Fibroblast of lung (primary cell): ENCODE measurements around the gene KIRREL2. TPM values are rescaled to one million over a fixed set of nuclear protein-coding genes. Genes with fewer than 3 reads are reported as not detected.

ENCODE experiments used
- DNase-seq, 2 donors: peaks; one replicate each; pipeline versions ENCODE4 v3.0.0 to v3.0.0-alpha.2; 2010; ENCODE audit warnings: low read depth in 2 of 2
- H2AFZ ChIP-seq: 2 replicates; pipeline ENCODE4 v1.5.1; 2012; ENCODE audit warnings: low read length, control low read depth, inconsistent platforms
- H3K27ac ChIP-seq: 2 replicates; pipeline ENCODE4 v1.5.1; 2011; ENCODE audit warnings: low read length, control low read depth; ENCODE audit not compliant: insufficient read depth
- H3K27me3 ChIP-seq: 2 replicates; pipeline ENCODE4 v1.5.1; 2011; ENCODE audit warnings: mild to moderate bottlenecking, low read length; ENCODE audit not compliant: control insufficient read depth, insufficient read depth
- H3K36me3 ChIP-seq: 2 replicates; pipeline ENCODE4 v1.5.1; 2011; ENCODE audit warnings: low read length; ENCODE audit not compliant: control insufficient read depth, insufficient read depth
- H3K4me1 ChIP-seq: 2 replicates; pipeline ENCODE4 v1.5.1; 2011; ENCODE audit warnings: low read length; ENCODE audit not compliant: control insufficient read depth, insufficient read depth; ENCODE audit errors: extremely low read depth
- H3K4me2 ChIP-seq: 2 replicates; pipeline ENCODE4 v1.5.1; 2011; ENCODE audit warnings: low read length, control low read depth; ENCODE audit not compliant: insufficient read depth; ENCODE audit errors: extremely low read depth
- H3K4me3 ChIP-seq, 4 experiments: fragments of 200-600 bp in 1 of 4; sonication (generic) in 1 of 4; replicated peaks in 1 of 4; 2 replicates each; pipeline ENCODE4 v1.5.1; 2011 to 2016; ENCODE audit warnings: low read length in 4 of 4, low read depth in 3 of 4, mild to moderate bottlenecking in 3 of 4, control low read depth in 2 of 4, inconsistent platforms in 1 of 4, mixed read lengths in 1 of 4; ENCODE audit not compliant: insufficient read depth in 1 of 4; ENCODE audit errors: control extremely low read depth in 1 of 4
- H3K79me2 ChIP-seq: 2 replicates; pipeline ENCODE4 v1.5.1; 2012; ENCODE audit warnings: mild to moderate bottlenecking, low read length, inconsistent platforms; ENCODE audit not compliant: control insufficient read depth, insufficient read depth
- H3K9ac ChIP-seq: 2 replicates; pipeline ENCODE4 v1.5.1; 2011; ENCODE audit warnings: mild to moderate bottlenecking, low read length, control low read depth; ENCODE audit not compliant: insufficient read depth
- H3K9me3 ChIP-seq: 2 replicates; pipeline ENCODE4 v1.5.1; 2012; ENCODE audit warnings: low read depth, low read length; ENCODE audit not compliant: control insufficient read depth, insufficient read depth
- H4K20me1 ChIP-seq: 2 replicates; pipeline ENCODE4 v1.5.1; 2011; ENCODE audit warnings: low read length; ENCODE audit not compliant: control insufficient read depth, insufficient read depth; ENCODE audit errors: extremely low read depth
- EZH2 ChIP-seq: IDR thresholded peaks from 2 replicates; pipeline ENCODE4 v1.5.1; 2012; ENCODE audit warnings: low read length, control low read depth, mild to moderate bottlenecking; ENCODE audit errors: missing control alignments
- polyA minus RNA-seq: library from RNA; depleted of rRNA, polyadenylated mRNA; stranded (reverse); fragments of >200 nt; gene quantifications from 2 replicates; pipeline ENCODE4 v1.2.3, GENCODE V29; 2011; ENCODE audit warnings: low replicate concordance
- polyA plus RNA-seq, 2 donors: library from polyadenylated mRNA; depleted of rRNA in 1 of 2; stranded (reverse) in 1 of 2; unstranded in 1 of 2; fragments of >200 nt; gene quantifications; 2 replicates each; pipeline ENCODE4 v1.2.1, GENCODE V29; 2011 to 2012; ENCODE audit warnings: missing spikeins in 1 of 2
- total RNA-seq: library from RNA; depleted of rRNA; stranded (reverse); fragments of >200 nt; gene quantifications from 2 replicates; pipeline ENCODE4 v1.2.1, GENCODE V29; 2014
- TF ChIP-seq, protein P1 (sequence below), 2 donors: IDR thresholded peaks in 1 of 2; conservative IDR thresholded peaks in 1 of 2; 1 replicate in 1 of 2; 2 replicates in 1 of 2; pipeline ENCODE4 v1.5.1; 2011 to 2012; ENCODE audit warnings: low read length in 2 of 2, control low read depth in 1 of 2, inconsistent platforms in 1 of 2, low read depth in 1 of 2, mild to moderate bottlenecking in 1 of 2

Gene KIRREL2
- total RNA-seq (under 0.01 TPM in 1 of 2 replicates, not detected in the other), polyA plus RNA-seq (not detected in 2 replicates), polyA minus RNA-seq (not detected in 2 replicates)
- polyA plus RNA-seq (2012): not detected in 2 replicates

DNA sequence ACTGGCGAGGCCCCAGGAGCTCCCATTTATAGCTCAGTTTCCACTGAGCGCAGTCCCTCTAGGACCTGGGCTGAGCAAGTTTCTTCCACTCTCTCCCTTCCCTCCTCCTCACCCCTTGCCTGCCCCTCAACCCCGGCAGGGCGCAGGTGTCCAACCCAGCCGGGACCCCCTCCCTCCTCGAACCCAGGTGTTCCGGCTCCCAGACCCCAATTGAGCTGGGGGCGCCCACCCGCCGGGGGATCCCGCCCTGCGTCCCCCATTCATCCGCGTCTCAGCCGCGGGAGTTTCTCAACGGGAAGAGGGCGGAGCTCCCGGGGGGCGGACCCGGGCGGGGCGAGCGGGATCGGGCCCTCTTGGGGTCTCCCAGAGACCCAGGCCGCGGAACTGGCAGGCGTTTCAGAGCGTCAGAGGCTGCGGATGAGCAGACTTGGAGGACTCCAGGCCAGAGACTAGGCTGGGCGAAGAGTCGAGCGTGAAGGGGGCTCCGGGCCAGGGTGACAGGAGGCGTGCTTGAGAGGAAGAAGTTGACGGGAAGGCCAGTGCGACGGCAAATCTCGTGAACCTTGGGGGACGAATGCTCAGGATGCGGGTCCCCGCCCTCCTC lies at the start of gene KIRREL2:
Gene KIRREL2 (plus strand): TSS at position 366 of the 604 bp plus-strand sequence. CDS start 209 bp downstream, at position 575.
- H3K27me3 ChIP-seq: peaks cover 55% of the 10 kb centered on the region
- H4K20me1 ChIP-seq: no peaks in the 10 kb centered on the region
- H3K36me3 ChIP-seq: no peaks in the 10 kb centered on the region
- peak within 1 kb of the TSS in 2 of 4 experiments; percentile 21 to 51 for H3K4me3 ChIP-seq
- H3K9ac ChIP-seq: no peak within 1 kb of the TSS
- H3K4me1 ChIP-seq: no peaks in the 10 kb centered on the region
- H3K4me2 ChIP-seq: peak within 1 kb of the TSS; percentile 51
- no peak within 1 kb of the TSS for H2AFZ ChIP-seq
- no peak for DNase-seq
- peak; percentile 58 for TF ChIP-seq EZH2
- TF ChIP-seq, protein P1, sequence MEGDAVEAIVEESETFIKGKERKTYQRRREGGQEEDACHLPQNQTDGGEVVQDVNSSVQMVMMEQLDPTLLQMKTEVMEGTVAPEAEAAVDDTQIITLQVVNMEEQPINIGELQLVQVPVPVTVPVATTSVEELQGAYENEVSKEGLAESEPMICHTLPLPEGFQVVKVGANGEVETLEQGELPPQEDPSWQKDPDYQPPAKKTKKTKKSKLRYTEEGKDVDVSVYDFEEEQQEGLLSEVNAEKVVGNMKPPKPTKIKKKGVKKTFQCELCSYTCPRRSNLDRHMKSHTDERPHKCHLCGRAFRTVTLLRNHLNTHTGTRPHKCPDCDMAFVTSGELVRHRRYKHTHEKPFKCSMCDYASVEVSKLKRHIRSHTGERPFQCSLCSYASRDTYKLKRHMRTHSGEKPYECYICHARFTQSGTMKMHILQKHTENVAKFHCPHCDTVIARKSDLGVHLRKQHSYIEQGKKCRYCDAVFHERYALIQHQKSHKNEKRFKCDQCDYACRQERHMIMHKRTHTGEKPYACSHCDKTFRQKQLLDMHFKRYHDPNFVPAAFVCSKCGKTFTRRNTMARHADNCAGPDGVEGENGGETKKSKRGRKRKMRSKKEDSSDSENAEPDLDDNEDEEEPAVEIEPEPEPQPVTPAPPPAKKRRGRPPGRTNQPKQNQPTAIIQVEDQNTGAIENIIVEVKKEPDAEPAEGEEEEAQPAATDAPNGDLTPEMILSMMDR (conservative IDR thresholded peaks at IDR 0.05 in 1 of 2, IDR thresholded peaks at IDR 0.05 in 1 of 2; ENCODE audit: low read depth in 1 of 2, low read length in 2 of 2): no peak
- no peaks in the 10 kb centered on the region for H3K9me3 ChIP-seq
- H3K79me2 ChIP-seq: no peaks in the 10 kb centered on the region
- H3K27ac ChIP-seq: no peak within 1 kb of the TSS

DNA sequence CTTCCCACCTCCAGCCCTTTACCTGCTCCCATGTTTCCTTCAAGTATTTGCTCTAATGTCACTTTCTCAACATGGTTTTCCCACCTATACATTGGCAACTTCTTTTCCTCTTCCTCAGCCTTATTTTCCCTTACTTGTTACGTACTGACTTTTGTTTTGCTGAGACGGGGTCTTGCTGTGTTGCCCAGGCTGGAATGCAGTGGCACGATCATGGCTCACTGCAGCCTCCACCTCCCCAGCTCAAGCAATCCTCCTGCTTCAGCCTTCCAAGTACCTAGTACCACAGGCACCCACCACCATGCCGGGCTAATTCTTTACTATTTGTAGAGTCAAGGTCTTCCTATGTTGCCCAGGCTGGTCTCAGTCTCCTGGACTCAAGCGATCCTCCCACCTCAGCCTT lies 49.1 kb upstream of the KIRREL2 start:
- Histone ChIP-seq H3K4me1 (no peaks in the 10 kb centered on the region), H3K79me2 (no peaks in the 10 kb centered on the region), H2AFZ (no peak overlapping the region), H3K9me3 (no peaks in the 10 kb centered on the region), H4K20me1 (no peaks in the 10 kb centered on the region), H3K4me2 (no peak overlapping the region), H3K4me3 (no peak overlapping the region), H3K36me3 (no peaks in the 10 kb centered on the region), H3K27ac (no peak overlapping the region), H3K27me3 (peaks cover 15% of the 10 kb centered on the region), H3K9ac (no peak overlapping the region)
- DNase-seq: no peak
- TF ChIP-seq, protein P1 (conservative IDR thresholded peaks at IDR 0.05 in 1 of 2, IDR thresholded peaks at IDR 0.05 in 1 of 2; ENCODE audit: low read depth in 1 of 2, low read length in 2 of 2): no peak
- TF ChIP-seq EZH2: no peak

DNA sequence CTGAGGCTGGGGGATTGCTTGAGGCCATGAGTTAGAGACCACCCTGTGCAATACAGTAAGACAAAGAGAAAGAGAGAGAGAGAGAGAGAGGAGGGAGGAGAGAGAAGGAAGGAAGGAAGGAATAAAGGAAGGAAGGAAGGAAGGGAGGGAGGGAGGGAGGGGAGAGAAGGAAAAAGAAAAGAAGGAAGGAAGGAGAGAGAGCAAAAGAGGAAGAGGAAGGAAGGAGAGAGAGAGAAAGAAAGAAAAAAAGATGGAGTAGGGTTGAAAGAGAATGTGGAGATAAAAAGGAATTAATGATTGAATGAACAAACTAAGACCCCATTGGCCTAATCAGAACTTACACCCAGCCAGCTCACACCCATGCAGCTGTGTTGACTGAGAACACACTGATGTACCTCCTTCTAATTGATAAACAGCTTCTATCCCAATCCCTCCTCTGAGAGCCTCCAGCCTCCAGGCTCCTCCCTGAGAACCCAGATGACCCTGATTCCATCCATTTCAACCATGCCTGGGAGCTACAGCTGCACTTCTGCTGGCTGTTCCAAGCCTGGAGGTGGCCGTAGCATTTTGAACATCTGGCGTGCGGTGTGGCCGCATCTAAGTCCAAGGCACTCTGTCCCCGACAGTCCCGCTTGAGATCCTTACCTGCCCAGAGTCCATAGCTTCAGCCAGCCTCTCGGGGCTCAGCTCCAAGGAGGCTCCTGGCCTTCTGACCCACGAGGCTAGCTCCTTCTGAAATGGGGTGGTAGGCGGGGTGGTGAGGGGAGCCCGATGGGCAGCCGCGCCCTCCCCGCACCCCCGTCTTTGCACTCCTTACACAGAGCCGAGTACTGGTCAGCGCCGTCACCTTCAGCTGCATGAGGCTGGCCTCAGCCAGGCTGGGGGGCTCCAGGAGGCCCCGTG lies 45.1 kb upstream of the KIRREL2 start:
- Histone ChIP-seq H3K4me1 (no peaks in the 10 kb centered on the region), H3K27me3 (peaks cover 11% of the 10 kb centered on the region), H3K9ac (no peak overlapping the region), H2AFZ (no peak overlapping the region), H3K9me3 (no peaks in the 10 kb centered on the region), H3K4me2 (no peak overlapping the region), H3K79me2 (no peaks in the 10 kb centered on the region), H3K36me3 (no peaks in the 10 kb centered on the region), H3K27ac (no peak overlapping the region), H3K4me3 (no peak overlapping the region), H4K20me1 (no peaks in the 10 kb centered on the region)
- no peak for DNase-seq
- no peak for TF ChIP-seq EZH2
- TF ChIP-seq, protein P1 (conservative IDR thresholded peaks at IDR 0.05 in 1 of 2, IDR thresholded peaks at IDR 0.05 in 1 of 2; ENCODE audit: low read depth in 1 of 2, low read length in 2 of 2): no peak
